IMR-90 (cell line): ENCODE measurements around the gene CDC7. TPM values are rescaled to one million over a fixed set of nuclear protein-coding genes. Genes with fewer than 3 reads are reported as not detected.

Source experiments
- ATAC-seq: fragments of 200-7000 bp; cut with Tn5 transposase; 2 replicates; pipeline ENCODE4 v1.9.1; 2020; ENCODE audit warnings: low read depth, mild to moderate bottlenecking, moderate library complexity
- BruUV-seq: library from RNA; stranded (reverse); fragments of 400-500 nt; replicated peaks from 2 replicates; lab custom pipeline; 2021; lab: Mats Ljungman, UMichigan
- CTCF ChIA-PET: fragments of 300-600 bp; formaldehyde crosslinking; extraction: SDS; loops from one replicate; lab custom pipeline; 2021; ENCODE audit warnings: antibody characterized with exemption; lab: Yijun Ruan, JAX
- POLR2A ChIA-PET: fragments of 300-600 bp; sonication (Branson Sonifier 250); formaldehyde crosslinking; loops from one replicate; lab custom pipeline; 2022; ENCODE audit warnings: antibody characterized with exemption; ENCODE audit not compliant: unreplicated experiment; lab: Charles Lee
- DNase-seq: peaks from one replicate; pipeline ENCODE4 v3.0.0; 2013
- H2AFZ ChIP-seq: replicated peaks from 2 replicates; pipeline ENCODE3; 2013; ENCODE audit warnings: low read length, mild to moderate bottlenecking; ENCODE audit not compliant: poor library complexity
- H2AK5ac ChIP-seq: 2 replicates; pipeline ENCODE4 v1.6.1; 2013; ENCODE audit warnings: low read depth, low read length, inconsistent platforms
- H2AK9ac ChIP-seq: replicated peaks from 2 replicates; pipeline ENCODE3; 2013; ENCODE audit warnings: mild to moderate bottlenecking, low read depth, low read length, moderate library complexity; ENCODE audit not compliant: poor library complexity
- H2BK120ac ChIP-seq: 2 replicates; pipeline ENCODE4 v1.6.1; 2013; ENCODE audit warnings: low read depth, low read length, inconsistent platforms
- H2BK15ac ChIP-seq: 3 replicates; pipeline ENCODE4 v1.6.1; 2013; ENCODE audit warnings: low read depth, low read length, inconsistent platforms
- H2BK20ac ChIP-seq: 2 replicates; pipeline ENCODE4 v1.6.1; 2013; ENCODE audit warnings: low read depth, mild to moderate bottlenecking, inconsistent platforms, low read length, moderate library complexity
- H2BK5ac ChIP-seq: 2 replicates; pipeline ENCODE4 v1.6.1; 2013; ENCODE audit warnings: mild to moderate bottlenecking, low read depth, low read length, inconsistent platforms; ENCODE audit not compliant: poor library complexity, severe bottlenecking
- H3K14ac ChIP-seq: replicated peaks from 2 replicates; pipeline ENCODE4 v1.6.1; 2013; ENCODE audit warnings: low read depth, low read length, inconsistent platforms
- H3K18ac ChIP-seq: 2 replicates; pipeline ENCODE4 v1.6.1; 2013; ENCODE audit warnings: low read depth, low read length, control low read depth
- H3K23ac ChIP-seq: 2 replicates; pipeline ENCODE4 v1.6.1; 2013; ENCODE audit warnings: low read depth, low read length, inconsistent platforms
- H3K27ac ChIP-seq: 2 replicates; pipeline ENCODE4 v1.5.1; 2013; ENCODE audit warnings: mild to moderate bottlenecking, control low read depth, low read length; ENCODE audit not compliant: insufficient read depth
- H3K27me3 ChIP-seq: 2 replicates; pipeline ENCODE4 v1.6.1; 2013; ENCODE audit warnings: low read length; ENCODE audit not compliant: control insufficient read depth, insufficient read depth
- H3K36me3 ChIP-seq: 2 replicates; pipeline ENCODE4 v1.6.1; 2013; ENCODE audit warnings: low read length, mixed read lengths; ENCODE audit not compliant: control insufficient read depth, insufficient read depth
- H3K4ac ChIP-seq: 2 replicates; pipeline ENCODE4 v1.6.1; 2013; ENCODE audit warnings: low read depth, low read length, inconsistent platforms
- H3K4me1 ChIP-seq: 2 replicates; pipeline ENCODE4 v1.6.1; 2013; ENCODE audit warnings: low read length, mixed read lengths; ENCODE audit not compliant: control insufficient read depth, insufficient read depth
- H3K4me2 ChIP-seq: 2 replicates; pipeline ENCODE4 v1.6.1; 2013; ENCODE audit warnings: low read depth, mild to moderate bottlenecking, control low read depth, low read length, moderate library complexity
- H3K4me3 ChIP-seq: 2 replicates; pipeline ENCODE4 v1.5.1; 2013; ENCODE audit warnings: low read depth, mild to moderate bottlenecking, control low read depth, low read length, moderate library complexity; ENCODE audit not compliant: insufficient read depth
- H3K56ac ChIP-seq: 2 replicates; pipeline ENCODE4 v1.6.1; 2013; ENCODE audit warnings: low read length, inconsistent platforms; ENCODE audit not compliant: insufficient read depth; ENCODE audit errors: extremely low read depth
- H3K79me1 ChIP-seq, 2 experiments: 2 replicates each; pipeline ENCODE4 v1.6.1; 2013; ENCODE audit warnings: low read length in 2 of 2, inconsistent platforms in 1 of 2, low read depth in 1 of 2
- H3K9ac ChIP-seq: 2 replicates; pipeline ENCODE4 v1.6.1; 2013; ENCODE audit warnings: low read depth, low read length, control low read depth
- H3K9me1 ChIP-seq: 2 replicates; pipeline ENCODE4 v1.6.1; 2013; ENCODE audit warnings: low read length, inconsistent platforms; ENCODE audit not compliant: insufficient read depth
- H3K9me3 ChIP-seq: 2 replicates; pipeline ENCODE4 v1.6.1; 2013; ENCODE audit warnings: low read length; ENCODE audit not compliant: control insufficient read depth, insufficient read depth
- H4K20me1 ChIP-seq: 2 replicates; pipeline ENCODE4 v1.6.1; 2013; ENCODE audit warnings: low read length, inconsistent platforms; ENCODE audit not compliant: insufficient read depth
- H4K5ac ChIP-seq: 2 replicates; pipeline ENCODE4 v1.6.1; 2013; ENCODE audit warnings: mild to moderate bottlenecking, low read depth, low read length, control low read depth
- H4K8ac ChIP-seq, 2 experiments: 2 replicates each; pipeline ENCODE4 v1.6.1; 2013; ENCODE audit warnings: low read depth in 2 of 2, low read length in 2 of 2, control low read depth in 1 of 2, inconsistent platforms in 1 of 2
- H4K91ac ChIP-seq: 2 replicates; pipeline ENCODE4 v1.6.1; 2013; ENCODE audit warnings: low read depth, low read length, inconsistent platforms; ENCODE audit not compliant: insufficient read depth
- BHLHE40 ChIP-seq: fragments of 150-350 bp; IDR thresholded peaks from 2 replicates; pipeline ENCODE4 v1.6.1; 2016; ENCODE audit warnings: mild to moderate bottlenecking, low read depth, low read length
- CEBPB ChIP-seq: IDR thresholded peaks from 2 replicates; pipeline ENCODE4 v1.6.1; 2012; ENCODE audit warnings: low read depth, low read length, improper control_type of control experiment
- CHD1 ChIP-seq: IDR thresholded peaks from 2 replicates; pipeline ENCODE4 v1.6.1; 2012; ENCODE audit warnings: low read depth, low read length, improper control_type of control experiment
- CTCF ChIP-seq: conservative IDR thresholded peaks from 2 replicates; pipeline ENCODE4 v1.5.1; 2012; ENCODE audit warnings: mild to moderate bottlenecking, low read depth, low read length, improper control_type of control experiment
- ELK1 ChIP-seq: fragments of 150-350 bp; IDR thresholded peaks from 2 replicates; pipeline ENCODE4 v1.6.1; 2016; ENCODE audit warnings: low read depth, mild to moderate bottlenecking, low read length, moderate library complexity, borderline replicate concordance
- FOS ChIP-seq: fragments of 150-350 bp; IDR thresholded peaks from 2 replicates; pipeline ENCODE4 v1.6.1; 2016; ENCODE audit warnings: low read depth, low read length
- MAFK ChIP-seq: IDR thresholded peaks from 2 replicates; pipeline ENCODE4 v1.6.1; 2012; ENCODE audit warnings: low read depth, low read length, improper control_type of control experiment
- MAZ ChIP-seq: IDR thresholded peaks from 2 replicates; pipeline ENCODE4 v1.6.1; 2012; ENCODE audit warnings: low read depth, mild to moderate bottlenecking, low read length, improper control_type of control experiment, moderate library complexity, borderline replicate concordance
- MXI1 ChIP-seq: IDR thresholded peaks from 2 replicates; pipeline ENCODE4 v1.6.1; 2012; ENCODE audit warnings: low read depth, mild to moderate bottlenecking, low read length, moderate library complexity, borderline replicate concordance
- NFE2L2 ChIP-seq: fragments of 150-350 bp; IDR thresholded peaks from 2 replicates; pipeline ENCODE4 v1.6.1; 2016; ENCODE audit warnings: low read depth, mild to moderate bottlenecking, low read length
- RCOR1 ChIP-seq: IDR thresholded peaks from 2 replicates; pipeline ENCODE4 v1.6.1; 2012; ENCODE audit warnings: mild to moderate bottlenecking, low read length, improper control_type of control experiment; ENCODE audit not compliant: insufficient replicate concordance
- RFX5 ChIP-seq: IDR thresholded peaks from 2 replicates; pipeline ENCODE4 v1.8.0; 2012; ENCODE audit warnings: low read depth, mild to moderate bottlenecking, low read length, moderate library complexity
- SMC3 ChIP-seq: fragments of 150-350 bp; IDR thresholded peaks from 2 replicates; pipeline ENCODE4 v1.6.1; 2016; ENCODE audit warnings: low read depth, mild to moderate bottlenecking, antibody characterized with exemption, low read length, moderate library complexity
- USF2 ChIP-seq: fragments of 150-350 bp; IDR thresholded peaks from 2 replicates; pipeline ENCODE4 v1.6.1; 2017; ENCODE audit warnings: mild to moderate bottlenecking, antibody characterized with exemption, low read length, low read depth
- WGBS, 2 experiments: methylation state at CpG; one replicate each; pipeline versions ENCODE4 v1.1.5 to v1.1.7; 2013; ENCODE audit warnings: missing lambda C conversion rate in 2 of 2; ENCODE audit not compliant: insufficient read length in 1 of 2; ENCODE audit errors: extremely low coverage in 2 of 2; 5-methylcytosine and 5-hydroxymethylcytosine counted together
- dilution Hi-C: fragments of 300-500 bp; cut with HindIII; formaldehyde crosslinking; loops from one replicate; pipeline ENCODE4 v1.14.3; 2018; ENCODE audit warnings: low sequenced_read_pairs; ENCODE audit not compliant: unreplicated experiment
- in situ Hi-C: fragments of 300-500 bp; cut with MboI; formaldehyde crosslinking; loops from 3 replicates; pipeline ENCODE4 v1.14.3; 2019; ENCODE audit warnings: low sequenced_read_pairs, inconsistent platforms, mixed read lengths
- intact Hi-C: fragments of 100-400 bp; cut with micrococcal nuclease; formaldehyde crosslinking; loops from 2 replicates; pipeline ENCODE4 v1.10.0; 2022
- polyA plus RNA-seq, 3 experiments: library from polyadenylated mRNA; depleted of rRNA; stranded (reverse); fragments of >200 nt; gene quantifications; 2 replicates each; pipeline ENCODE4 v1.2.3, GENCODE V29; 2012; ENCODE audit warnings: low replicate concordance in 1 of 3
- total RNA-seq: library from RNA; depleted of rRNA; stranded (reverse); fragments of >200 nt; gene quantifications from 2 replicates; pipeline ENCODE4 v1.2.3, GENCODE V29; 2012

CDC7 gene
- total and polyA plus RNA-seq, 2 of the 4 experiments (the other 2 are of a cell fraction) = 4.3 to 4.7 TPM

GRCh38 chr1:91513706-91514105 lies 13.1 kb downstream of the CDC7 start:
- H4K20me1 ChIP-seq = no peaks in the 10 kb centered on the region
- DNase-seq (no peak), ATAC-seq (no peak)
- CTCF ChIA-PET = interaction anchor here (0.5 to 3.2 kb wide), 7 partner anchors 10 to 484 kb away, joined by 3 to 30 read pairs (median 5); no protein-coding TSS in a partner anchor
- H3K56ac ChIP-seq = no peak overlapping the region
- H4K8ac ChIP-seq = no peak overlapping the region
- H3K9me3 ChIP-seq = no peaks in the 10 kb centered on the region
- in situ Hi-C loops = loop anchor here (5.0 to 10.0 kb wide), 2 partner anchors 414 to 781 kb away; partner anchors contain the start of genes GLMN and RPAP2
- no peak overlapping the region for H3K4me3 ChIP-seq
- no peak overlapping the region for H2BK120ac ChIP-seq
- no CpG with 5 or more reads among the region's 1 CpG for WGBS, 2 experiments
- no peaks in the 10 kb centered on the region for H3K9me1 ChIP-seq
- no peak overlapping the region for H3K18ac ChIP-seq
- H3K79me1 ChIP-seq = no peaks in the 10 kb centered on the region
- H3K14ac ChIP-seq = no peak overlapping the region
- POLR2A ChIA-PET = no interaction called here
- H4K91ac ChIP-seq = no peak overlapping the region
- no peaks in the 10 kb centered on the region for H3K27me3 ChIP-seq
- no peak overlapping the region for H3K23ac ChIP-seq
- no peak overlapping the region for H4K5ac ChIP-seq
- no peaks in the 10 kb centered on the region; the same call in 1 of the 2 replicates for H3K36me3 ChIP-seq
- dilution Hi-C loops = no loop called here
- H2BK15ac ChIP-seq = no peak overlapping the region
- H2AK9ac ChIP-seq = no peak overlapping the region
- H3K9ac ChIP-seq = no peak overlapping the region
- TF ChIP-seq SMC3 = no peak
- TF ChIP-seq FOS = no peak
- TF ChIP-seq USF2 = no peak
- TF ChIP-seq CTCF = no peak
- TF ChIP-seq BHLHE40 = no peak
- no peak for TF ChIP-seq RFX5
- no peak for TF ChIP-seq CHD1
- TF ChIP-seq MXI1 = no peak
- TF ChIP-seq CEBPB = no peak
- TF ChIP-seq MAZ = no peak
- no peak for TF ChIP-seq RCOR1
- TF ChIP-seq MAFK = no peak
- no peak for TF ChIP-seq ELK1
- TF ChIP-seq NFE2L2 = no peak
- H2BK20ac ChIP-seq = no peak overlapping the region
- no peak overlapping the region for H2BK5ac ChIP-seq
- H2AK5ac ChIP-seq = no peak overlapping the region
- intact Hi-C loops = loop anchor here (1.0 to 10.0 kb wide), 3 partner anchors 189 to 370 kb away; no protein-coding TSS in a partner anchor
- no peak overlapping the region for H2AFZ ChIP-seq
- H3K4me1 ChIP-seq = no peaks in the 10 kb centered on the region
- H3K27ac ChIP-seq = no peak overlapping the region
- BruUV-seq = no TSS peak
- H3K4me2 ChIP-seq = no peak overlapping the region
- no peak overlapping the region for H3K4ac ChIP-seq
